WTC11 (cell line): ENCODE data around the gene FAM217A. TPM values are rescaled to one million over a fixed set of nuclear protein-coding genes. Genes with fewer than 3 reads are reported as not detected.

Experiments
- ATAC-seq: fragments of 200-7000 bp; cut with Tn5 transposase; 2 replicates; pipeline ENCODE4 v1.10.0; 2021; ENCODE audit warnings: mild to moderate bottlenecking, moderate library complexity
- CTCF ChIA-PET: fragments of 300-600 bp; sonication (Branson Sonifier 250); formaldehyde crosslinking; loops from one replicate; lab custom pipeline; 2021; ENCODE audit warnings: antibody characterized with exemption; lab: Charles Lee
- POLR2A ChIA-PET: fragments of 350-600 bp; sonication (Branson Sonifier 250); formaldehyde crosslinking; loops from one replicate; lab custom pipeline; 2021; ENCODE audit warnings: antibody characterized with exemption; lab: Charles Lee
- DNase-seq: peaks from one replicate; pipeline ENCODE4 v3.0.0; 2021; ENCODE audit warnings: low spot score
- H3K27ac Mint-ChIP-seq: 2 replicates; pipeline ENCODE4 v1.8.0; 2021; ENCODE audit warnings: mixed read lengths
- H3K27me3 Mint-ChIP-seq: 2 replicates; pipeline ENCODE4 v1.8.0; 2021; ENCODE audit warnings: low read depth, mild to moderate bottlenecking, moderate library complexity, mixed read lengths
- H3K36me3 Mint-ChIP-seq: 2 replicates; pipeline ENCODE4 v1.8.0; 2021; ENCODE audit warnings: mixed read lengths
- H3K4me1 Mint-ChIP-seq: 2 replicates; pipeline ENCODE4 v1.8.0; 2022; ENCODE audit warnings: mixed read lengths
- H3K4me3 Mint-ChIP-seq: 2 replicates; pipeline ENCODE4 v1.8.0; 2021; ENCODE audit warnings: mild to moderate bottlenecking, moderate library complexity, mixed read lengths
- H3K9me3 Mint-ChIP-seq: 2 replicates; pipeline ENCODE4 v1.8.0; 2021; ENCODE audit warnings: mixed read lengths
- ATF1 ChIP-seq: sonication (generic); formaldehyde crosslinking; IDR thresholded peaks from 2 replicates; pipeline ENCODE4 v1.8.1; 2023; ENCODE audit warnings: mild to moderate bottlenecking, moderate library complexity, missing genetic modification reagents
- E2F5 ChIP-seq: sonication (generic); formaldehyde crosslinking; IDR thresholded peaks from 2 replicates; pipeline ENCODE4 v1.8.1; 2022; ENCODE audit warnings: mild to moderate bottlenecking, moderate library complexity, missing genetic modification reagents
- EMX1 ChIP-seq: fragments of 250-450 bp; sonication (Bioruptor Pico); IDR thresholded peaks from 2 replicates; pipeline ENCODE4 v1.8.0; 2021; ENCODE audit warnings: mild to moderate bottlenecking
- GABPB1 ChIP-seq: sonication (generic); formaldehyde crosslinking; IDR thresholded peaks from 2 replicates; pipeline ENCODE4 v1.8.1; 2023; ENCODE audit warnings: mild to moderate bottlenecking, missing genetic modification reagents
- GRHL2 ChIP-seq: fragments of 250-450 bp; sonication (Bioruptor Pico); IDR thresholded peaks from 2 replicates; pipeline ENCODE4 v1.8.0; 2022; ENCODE audit warnings: mild to moderate bottlenecking, moderate library complexity; ENCODE audit not compliant: insufficient replicate concordance, severe bottlenecking
- JAZF1 ChIP-seq: fragments of 250-450 bp; sonication (Bioruptor Pico); IDR thresholded peaks from 2 replicates; pipeline ENCODE4 v1.9.0; 2021; ENCODE audit warnings: moderate library complexity, mild to moderate bottlenecking, inconsistent platforms
- JUN ChIP-seq: sonication (generic); formaldehyde crosslinking; IDR thresholded peaks from 2 replicates; pipeline ENCODE4 v1.8.0; 2023; ENCODE audit warnings: mild to moderate bottlenecking, missing genetic modification reagents
- MXD4 ChIP-seq: fragments of 250-450 bp; sonication (Bioruptor Pico); IDR thresholded peaks from 2 replicates; pipeline ENCODE4 v1.8.0; 2021; ENCODE audit warnings: mild to moderate bottlenecking, moderate library complexity, borderline replicate concordance
- TCF7 ChIP-seq: sonication (generic); formaldehyde crosslinking; IDR thresholded peaks from 2 replicates; pipeline ENCODE4 v1.8.0; 2022; ENCODE audit warnings: mild to moderate bottlenecking, low read depth, missing genetic modification reagents, moderate library complexity
- TP53 ChIP-seq: sonication (generic); formaldehyde crosslinking; IDR thresholded peaks from 2 replicates; pipeline ENCODE4 v1.8.1; 2023; ENCODE audit warnings: mild to moderate bottlenecking, missing genetic modification reagents
- USF1 ChIP-seq: sonication (generic); formaldehyde crosslinking; IDR thresholded peaks from 2 replicates; pipeline ENCODE4 v1.8.0; 2022; ENCODE audit warnings: mild to moderate bottlenecking, missing genetic modification reagents
- USF2 ChIP-seq: sonication (generic); formaldehyde crosslinking; IDR thresholded peaks from 2 replicates; pipeline ENCODE4 v1.8.1; 2023; ENCODE audit warnings: mild to moderate bottlenecking, missing genetic modification reagents, moderate library complexity
- ZNF396 ChIP-seq: fragments of 250-450 bp; sonication (Bioruptor Pico); IDR thresholded peaks from 2 replicates; pipeline ENCODE4 v1.8.0; 2021; ENCODE audit warnings: mild to moderate bottlenecking, moderate library complexity, borderline replicate concordance
- ZNF416 ChIP-seq: fragments of 250-450 bp; sonication (Bioruptor Pico); IDR thresholded peaks from 2 replicates; pipeline ENCODE4 v1.9.0; 2021; ENCODE audit warnings: mild to moderate bottlenecking, inconsistent platforms
- total RNA-seq: library from RNA; stranded (reverse); gene quantifications from 3 replicates; pipeline ENCODE4 v1.2.3, GENCODE V29; 2021
- TF ChIP-seq, protein P1 (sequence below): sonication (generic); formaldehyde crosslinking; IDR thresholded peaks from 2 replicates; pipeline ENCODE4 v1.8.0; 2022; ENCODE audit warnings: mild to moderate bottlenecking, missing genetic modification reagents
- TF ChIP-seq, protein P2 (sequence below): fragments of 250-450 bp; sonication (Bioruptor Pico); IDR thresholded peaks from 2 replicates; pipeline ENCODE4 v1.8.0; 2021; ENCODE audit warnings: mild to moderate bottlenecking
- TF ChIP-seq, protein P3 (sequence below): fragments of 250-450 bp; sonication (Bioruptor Pico); IDR thresholded peaks from 2 replicates; pipeline ENCODE4 v1.9.0; 2021; ENCODE audit warnings: mild to moderate bottlenecking

The FAM217A gene
- total RNA-seq, 1 experiment from 2014 or later: not detected

DNA sequence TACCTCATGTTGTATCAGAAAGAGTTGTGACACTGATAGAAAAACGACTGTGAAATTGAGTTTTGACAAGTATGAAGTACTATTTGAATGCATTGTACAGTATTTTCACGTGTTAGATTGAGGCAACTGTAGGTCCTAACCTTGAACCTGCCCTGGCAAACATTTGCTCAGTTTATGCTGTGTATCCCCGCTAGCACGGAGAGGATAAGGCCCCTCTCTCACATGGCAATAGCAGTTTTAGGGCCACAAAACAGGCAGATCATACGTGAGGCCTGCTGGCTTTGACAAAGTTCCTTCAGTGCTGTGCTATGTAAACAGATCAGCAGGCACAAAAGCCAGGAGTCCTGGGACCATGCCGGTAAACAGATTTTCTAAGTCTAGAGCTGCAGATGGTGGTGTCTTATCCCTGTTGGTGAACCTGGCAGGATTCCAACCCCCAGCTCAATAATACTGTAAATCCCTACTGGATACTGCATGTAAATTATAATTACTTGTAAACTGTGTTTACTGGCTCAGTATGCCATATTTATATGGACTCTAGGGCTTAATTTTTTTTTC lies 23.8 kb upstream of the FAM217A start:
- no peaks in the 10 kb centered on the region for H3K36me3 Mint-ChIP-seq
- ATAC-seq (no peak), DNase-seq (no peak)
- no peak overlapping the region for H3K27ac Mint-ChIP-seq
- ChIA-PET CTCF (no interaction called here), POLR2A (no interaction called here)
- H3K4me3 Mint-ChIP-seq: no peak overlapping the region
- H3K4me1 Mint-ChIP-seq: no peaks in the 10 kb centered on the region
- peak; percentile 82 for TF ChIP-seq GABPB1
- no peak for TF ChIP-seq USF2 (CRISPR knock-in tag)
- no peaks in the 10 kb centered on the region for H3K27me3 Mint-ChIP-seq
- H3K9me3 Mint-ChIP-seq: peaks cover 5% of the 10 kb centered on the region; the same call in 1 of the 2 replicates

DNA sequence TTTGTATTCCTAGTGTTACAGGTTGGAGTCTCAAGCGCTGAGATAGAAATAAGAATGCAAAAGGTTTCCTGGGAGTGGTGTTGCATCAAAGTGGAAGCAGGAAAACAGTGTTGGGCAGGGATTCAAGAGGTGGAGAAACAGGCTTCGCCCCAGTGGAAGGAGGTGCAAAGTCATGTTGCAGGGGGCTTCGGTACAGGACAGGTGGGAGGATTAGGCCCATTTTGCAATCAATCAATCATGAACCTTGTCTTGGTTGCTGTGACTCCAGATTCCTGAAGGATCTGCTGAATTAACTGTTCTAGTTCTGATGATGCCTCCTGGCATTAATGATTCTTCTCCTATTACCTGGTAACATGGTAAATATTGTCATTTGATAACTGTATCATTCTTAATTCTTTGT lies 22.4 kb upstream of the FAM217A start:
- Mint-ChIP-seq H3K4me1 (no peaks in the 10 kb centered on the region), H3K9me3 (peaks cover 5% of the 10 kb centered on the region; the same call in 1 of the 2 replicates), H3K4me3 (no peak overlapping the region), H3K27me3 (no peaks in the 10 kb centered on the region), H3K36me3 (no peaks in the 10 kb centered on the region), H3K27ac (no peak overlapping the region)
- ChIA-PET CTCF (no interaction called here), POLR2A (no interaction called here)
- TF ChIP-seq, protein P1, sequence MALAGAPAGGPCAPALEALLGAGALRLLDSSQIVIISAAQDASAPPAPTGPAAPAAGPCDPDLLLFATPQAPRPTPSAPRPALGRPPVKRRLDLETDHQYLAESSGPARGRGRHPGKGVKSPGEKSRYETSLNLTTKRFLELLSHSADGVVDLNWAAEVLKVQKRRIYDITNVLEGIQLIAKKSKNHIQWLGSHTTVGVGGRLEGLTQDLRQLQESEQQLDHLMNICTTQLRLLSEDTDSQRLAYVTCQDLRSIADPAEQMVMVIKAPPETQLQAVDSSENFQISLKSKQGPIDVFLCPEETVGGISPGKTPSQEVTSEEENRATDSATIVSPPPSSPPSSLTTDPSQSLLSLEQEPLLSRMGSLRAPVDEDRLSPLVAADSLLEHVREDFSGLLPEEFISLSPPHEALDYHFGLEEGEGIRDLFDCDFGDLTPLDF (CRISPR knock-in tag): no peak
- TF ChIP-seq E2F5 (CRISPR knock-in tag) (no peak), ZNF416 (no peak), MXD4 (CRISPR knock-in tag) (no peak), JAZF1 (no peak), TP53 (CRISPR knock-in tag) (no peak), TCF7 (CRISPR knock-in tag) (no peak), USF1 (CRISPR knock-in tag) (no peak), EMX1 (CRISPR knock-in tag) (no peak), ZNF396 (CRISPR knock-in tag) (no peak), JUN (CRISPR knock-in tag) (no peak)
- TF ChIP-seq, protein P2, sequence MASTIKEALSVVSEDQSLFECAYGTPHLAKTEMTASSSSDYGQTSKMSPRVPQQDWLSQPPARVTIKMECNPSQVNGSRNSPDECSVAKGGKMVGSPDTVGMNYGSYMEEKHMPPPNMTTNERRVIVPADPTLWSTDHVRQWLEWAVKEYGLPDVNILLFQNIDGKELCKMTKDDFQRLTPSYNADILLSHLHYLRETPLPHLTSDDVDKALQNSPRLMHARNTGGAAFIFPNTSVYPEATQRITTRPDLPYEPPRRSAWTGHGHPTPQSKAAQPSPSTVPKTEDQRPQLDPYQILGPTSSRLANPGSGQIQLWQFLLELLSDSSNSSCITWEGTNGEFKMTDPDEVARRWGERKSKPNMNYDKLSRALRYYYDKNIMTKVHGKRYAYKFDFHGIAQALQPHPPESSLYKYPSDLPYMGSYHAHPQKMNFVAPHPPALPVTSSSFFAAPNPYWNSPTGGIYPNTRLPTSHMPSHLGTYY: no peak
- TF ChIP-seq, protein P3, sequence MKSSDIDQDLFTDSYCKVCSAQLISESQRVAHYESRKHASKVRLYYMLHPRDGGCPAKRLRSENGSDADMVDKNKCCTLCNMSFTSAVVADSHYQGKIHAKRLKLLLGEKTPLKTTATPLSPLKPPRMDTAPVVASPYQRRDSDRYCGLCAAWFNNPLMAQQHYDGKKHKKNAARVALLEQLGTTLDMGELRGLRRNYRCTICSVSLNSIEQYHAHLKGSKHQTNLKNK (CRISPR knock-in tag): no peak
- ATAC-seq (no peak), DNase-seq (no peak)

DNA sequence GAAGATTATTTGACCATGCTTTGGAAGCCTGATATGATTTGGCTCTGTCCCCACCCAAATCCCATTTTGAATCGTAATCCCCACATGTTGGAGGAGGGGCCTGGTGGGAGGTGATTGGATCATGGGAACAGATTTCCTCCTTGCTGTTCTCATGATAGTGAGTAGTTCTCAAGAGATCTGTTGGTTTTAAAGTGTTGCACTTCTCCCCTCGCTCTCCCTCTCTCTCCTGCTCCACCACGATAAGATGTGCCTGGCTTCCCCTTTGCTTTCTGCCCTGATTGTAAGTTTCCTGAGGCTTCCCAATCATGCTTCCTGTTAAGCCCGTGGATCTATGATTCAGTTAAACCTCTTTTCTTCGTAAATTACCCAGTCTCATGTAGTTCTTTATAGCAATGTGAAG lies 21.7 kb upstream of the FAM217A start:
- Mint-ChIP-seq H3K4me1 (no peaks in the 10 kb centered on the region), H3K27me3 (no peaks in the 10 kb centered on the region), H3K27ac (no peak overlapping the region), H3K9me3 (peaks cover 5% of the 10 kb centered on the region; the same call in 1 of the 2 replicates), H3K36me3 (no peaks in the 10 kb centered on the region), H3K4me3 (no peak overlapping the region)
- DNase-seq: no peak
- no peak for ATAC-seq
- ChIA-PET POLR2A (no interaction called here), CTCF (interaction anchor here (1.2 kb wide), 1 partner anchor 252 kb away, joined by 4 read pairs; the partner anchor contains the start of gene FAM50B)
- TF ChIP-seq ATF1 (CRISPR knock-in tag): no peak
- TF ChIP-seq GRHL2 (CRISPR knock-in tag): no peak
